CD4-positive, alpha-beta T cell treated with Interleukin-6 for 4 hours (primary cell): ENCODE measurements around the gene CGA.
A peak's percentile ranks its signal among the peaks of the same experiment; 100 is the strongest.
"Not testable (repeated sequence)": the region's sequence is repeated elsewhere in the genome, so short reads cannot be mapped to it uniquely, and the experiment has no call there.

ENCODE experiments used
- DNase-seq: peaks from one replicate; pipeline ENCODE4 v3.0.0-alpha.2; 2020; ENCODE audit warnings: mixed read lengths

The CGA gene

GRCh38 chr6:87095087-87095509, at the start of gene CGA:
TSS of gene CGA (minus strand) at chr6:87095106. CDS start at chr6:87088200, 6,906 bp downstream.
- DNase-seq = no peak

- DNase-seq = not testable (repeated sequence)
Observed at GRCh38 chr6:87139927-87140326, 45.0 kb upstream of the CGA start.

GRCh38 chr6:87139236-87139635, 44.3 kb upstream of the CGA start:
- peak; percentile 62 for DNase-seq

- DNase-seq = no peak
Observed at GRCh38 chr6:87136963-87137362, 42.1 kb upstream of the CGA start.

GRCh38 chr6:87127737-87128136, 32.8 kb upstream of the CGA start:
- DNase-seq = no peak

GRCh38 chr6:87126501-87126900, 31.6 kb upstream of the CGA start:
- no peak for DNase-seq

GRCh38 chr6:87124074-87124473, 29.2 kb upstream of the CGA start:
- DNase-seq = no peak

- no peak for DNase-seq
Observed at GRCh38 chr6:87122477-87122876, 27.6 kb upstream of the CGA start.

- no peak for DNase-seq
Observed at GRCh38 chr6:87118054-87118453, 23.1 kb upstream of the CGA start.

- DNase-seq = no peak
Observed at GRCh38 chr6:87116922-87117321, 22.0 kb upstream of the CGA start.

GRCh38 chr6:87115402-87116135, 20.7 kb upstream of the CGA start:
- DNase-seq = no peak

- no peak for DNase-seq
Observed at GRCh38 chr6:87110636-87111035, 15.7 kb upstream of the CGA start.

GRCh38 chr6:87105823-87106222, 10.9 kb upstream of the CGA start:
- no peak for DNase-seq

GRCh38 chr6:87104667-87105066, 9.8 kb upstream of the CGA start:
- no peak for DNase-seq

- no peak for DNase-seq
Observed at GRCh38 chr6:87103977-87104601, 9.2 kb upstream of the CGA start.

- no peak for DNase-seq
Observed at GRCh38 chr6:87102151-87102621, 7.3 kb upstream of the CGA start.

GRCh38 chr6:87101067-87101466, 6.2 kb upstream of the CGA start:
- DNase-seq = no peak

GRCh38 chr6:87100216-87100615, 5.3 kb upstream of the CGA start:
- DNase-seq = no peak

GRCh38 chr6:87099472-87099871, 4.6 kb upstream of the CGA start:
- DNase-seq = no peak

- no peak for DNase-seq
Observed at GRCh38 chr6:87094576-87094975, 330 bp downstream of the CGA start.

GRCh38 chr6:87093651-87094050, 1.3 kb downstream of the CGA start:
- no peak for DNase-seq

GRCh38 chr6:87093199-87093598, 1.7 kb downstream of the CGA start:
- no peak for DNase-seq

GRCh38 chr6:87092435-87092834, 2.5 kb downstream of the CGA start:
- no peak for DNase-seq

GRCh38 chr6:87089135-87089534, 5.8 kb downstream of the CGA start:
- no peak for DNase-seq

- DNase-seq = no peak
Observed at GRCh38 chr6:87088076-87088475, 6.8 kb downstream of the CGA start.
